SK-N-SH (cell line): ENCODE results near the gene UAP1L1. TPM values are rescaled to one million over a fixed set of nuclear protein-coding genes. Genes with fewer than 3 reads are reported as not detected.

ENCODE experiments used
- CTCF ChIA-PET: fragments of 300-600, 350-600 bp; formaldehyde crosslinking; extraction: SDS; loops from one replicate; lab custom pipeline; 2021; lab: Yijun Ruan, JAX
- POLR2A ChIA-PET: fragments of 350-600 bp; sonication (Branson Sonifier 250); formaldehyde crosslinking; extraction: SDS; loops from one replicate; lab custom pipeline; 2020; ENCODE audit warnings: antibody characterized with exemption, inconsistent platforms; lab: Yijun Ruan, JAX
- DNase-seq: peaks from one replicate; pipeline ENCODE4 v3.0.0; 2012
- H2AFZ ChIP-seq: fragments of 200-600 bp; sonication (generic); 2 replicates; pipeline ENCODE4 v1.8.1; 2016; ENCODE audit warnings: antibody characterized with exemption, mild to moderate bottlenecking, low read depth
- H3F3A ChIP-seq: fragments of 200-600 bp; sonication (generic); replicated peaks from 2 replicates; pipeline ENCODE3; 2016; ENCODE audit warnings: antibody characterized with exemption, mild to moderate bottlenecking; ENCODE audit not compliant: insufficient read depth
- H3K27ac ChIP-seq, 2 experiments: fragments of 200-500 bp in 1 of 2; fragments of 200-600 bp in 1 of 2; sonication (Bioruptor generic) in 1 of 2; sonication (generic), shearing (Covaris generic) in 1 of 2; 2 replicates each; pipeline versions ENCODE4 v1.5.1 to v1.6.1; 2014 to 2016; ENCODE audit warnings: low read depth in 2 of 2, inconsistent platforms in 1 of 2, low read length in 1 of 2, mild to moderate bottlenecking in 1 of 2, mixed read lengths in 1 of 2
- H3K27me3 ChIP-seq: fragments of 200-600 bp; sonication (generic), shearing (Covaris generic); 2 replicates; pipeline ENCODE4 v1.6.1; 2016; ENCODE audit warnings: mixed run types; ENCODE audit not compliant: insufficient read depth
- H3K36me3 ChIP-seq, 2 experiments: fragments of 200-500 bp in 1 of 2; fragments of 200-600 bp in 1 of 2; sonication (Bioruptor generic) in 1 of 2; sonication (generic) in 1 of 2; replicated peaks in 1 of 2; 2 replicates each; pipeline versions ENCODE3 to v1.5.1; 2014 to 2016; ENCODE audit warnings: low read length in 1 of 2, mild to moderate bottlenecking in 1 of 2; ENCODE audit not compliant: insufficient read depth in 2 of 2, control insufficient read depth in 1 of 2
- H3K4me1 ChIP-seq, 2 experiments: fragments of 200-500 bp in 1 of 2; fragments of 200-600 bp in 1 of 2; sonication (Bioruptor generic) in 1 of 2; sonication (generic), shearing (Covaris generic) in 1 of 2; 2 replicates each; pipeline versions ENCODE4 v1.5.1 to v1.6.1; 2014 to 2016; ENCODE audit warnings: low read depth in 1 of 2, low read length in 1 of 2, mixed run types in 1 of 2; ENCODE audit not compliant: insufficient read depth in 2 of 2, control insufficient read depth in 1 of 2
- H3K4me2 ChIP-seq: fragments of 200-600 bp; sonication (generic), shearing (Covaris generic); 2 replicates; pipeline ENCODE4 v1.6.1; 2017; ENCODE audit warnings: mixed run types
- H3K4me3 ChIP-seq, 2 experiments: fragments of 200-500 bp in 1 of 2; fragments of 200-600 bp in 1 of 2; sonication (Bioruptor generic) in 1 of 2; sonication (generic), shearing (Covaris generic) in 1 of 2; 2 replicates each; pipeline versions ENCODE4 v1.5.1 to v1.8.1; 2014 to 2016; ENCODE audit warnings: low read depth in 2 of 2, inconsistent platforms in 1 of 2, low read length in 1 of 2, mild to moderate bottlenecking in 1 of 2, mixed read lengths in 1 of 2, moderate library complexity in 1 of 2
- H3K79me2 ChIP-seq: fragments of 200-600 bp; sonication (generic); 2 replicates; pipeline ENCODE4 v1.8.1; 2017; ENCODE audit warnings: mild to moderate bottlenecking; ENCODE audit not compliant: insufficient read depth
- H3K9ac ChIP-seq: fragments of 200-600 bp; sonication (generic); 2 replicates; pipeline ENCODE4 v1.6.1; 2017; ENCODE audit warnings: mixed run types
- H3K9me2 ChIP-seq: fragments of 200-600 bp; sonication (generic); 2 replicates; pipeline ENCODE4 v1.6.1; 2017; ENCODE audit warnings: mixed run types
- H3K9me3 ChIP-seq: fragments of 200-600 bp; sonication (generic); 2 replicates; pipeline ENCODE4 v1.6.1; 2017; ENCODE audit warnings: mixed run types, mild to moderate bottlenecking, moderate library complexity
- H4K20me1 ChIP-seq: fragments of 200-600 bp; sonication (generic); 2 replicates; pipeline ENCODE4 v1.6.1; 2017; ENCODE audit warnings: mild to moderate bottlenecking, mixed run types; ENCODE audit not compliant: insufficient read depth
- CHD2 ChIP-seq: fragments of 150-350 bp; IDR thresholded peaks from 2 replicates; pipeline ENCODE4 v1.6.1; 2018; ENCODE audit warnings: low read length; ENCODE audit not compliant: partially characterized antibody
- ELF1 ChIP-seq: IDR thresholded peaks from 2 replicates; pipeline ENCODE4 v1.4.0; 2012
- EZH2phosphoT487 ChIP-seq: fragments of 200-600 bp; sonication (generic); IDR thresholded peaks from 2 replicates; pipeline ENCODE4 v1.6.1; 2017; ENCODE audit warnings: low read depth, mixed run types, mild to moderate bottlenecking, antibody characterized with exemption, moderate library complexity, borderline replicate concordance
- GABPA ChIP-seq: IDR thresholded peaks from 2 replicates; pipeline ENCODE4 v1.4.0; 2012; ENCODE audit warnings: low read depth, mild to moderate bottlenecking
- GATA2 ChIP-seq: sonication (generic); formaldehyde crosslinking; IDR thresholded peaks from 2 replicates; pipeline ENCODE4 v1.5.0; 2020; ENCODE audit warnings: mild to moderate bottlenecking, missing genetic modification reagents
- MAX ChIP-seq: IDR thresholded peaks from 2 replicates; pipeline ENCODE4 v1.4.0; 2012; ENCODE audit warnings: low read depth
- MXI1 ChIP-seq: IDR thresholded peaks from 2 replicates; pipeline ENCODE4 v1.6.1; 2012; ENCODE audit warnings: mild to moderate bottlenecking, low read depth, low read length, improper control_type of control experiment
- NRF1 ChIP-seq: IDR thresholded peaks from 2 replicates; pipeline ENCODE4 v1.6.1; 2012; ENCODE audit warnings: low read depth, mild to moderate bottlenecking, low read length
- RAD21 ChIP-seq: IDR thresholded peaks from 2 replicates; pipeline ENCODE4 v1.6.1; 2012; ENCODE audit warnings: mild to moderate bottlenecking, low read length
- REST ChIP-seq: IDR thresholded peaks from 2 replicates; pipeline ENCODE4 v1.6.1; 2012; ENCODE audit warnings: mild to moderate bottlenecking, low read depth, low read length, moderate library complexity
- SIN3A ChIP-seq: IDR thresholded peaks from 2 replicates; pipeline ENCODE4 v1.6.1; 2012; ENCODE audit warnings: low read depth, mild to moderate bottlenecking, low read length, moderate library complexity, borderline replicate concordance
- WGBS: methylation state at CpG from one replicate; pipeline ENCODE4 v1.1.6; 2017; ENCODE audit warnings: low lambda C conversion rate; 5-methylcytosine and 5-hydroxymethylcytosine counted together
- polyA plus RNA-seq, 3 experiments: library from polyadenylated mRNA; depleted of rRNA; stranded (reverse); fragments of >200 nt; gene quantifications; 2 replicates each; pipeline ENCODE4 v1.2.3, GENCODE V29; 2012

Gene UAP1L1
- polyA plus RNA-seq, 1 of the 3 experiments (the other 2 are of a cell fraction), result 5.6 TPM

GRCh38 chr9:137111788-137112563 is 34.7 kb downstream of the UAP1L1 start:
- TF ChIP-seq CHD2 (no peak), ELF1 (no peak), REST (no peak), MXI1 (no peak), EZH2phosphoT487 (no peak), GATA2 (no peak), RAD21 (no peak), NRF1 (no peak), GABPA (no peak), SIN3A (no peak), MAX (no peak)
- Histone ChIP-seq H3K4me3 (no peak overlapping the region), H3K36me3 (peaks cover 0 to 53% of the 10 kb centered on the region in 2 experiments), H3F3A (no peaks in the 10 kb centered on the region), H3K27me3 (no peaks in the 10 kb centered on the region), H3K9ac (no peak overlapping the region), H3K79me2 (no peaks in the 10 kb centered on the region), H3K9me3 (no peaks in the 10 kb centered on the region), H3K4me1 (peaks cover 0 to 10% of the 10 kb centered on the region in 2 experiments; a peak in 1 of 4 replicates), H3K4me2 (no peak overlapping the region), H3K27ac (no peak overlapping the region), H3K9me2 (no peaks in the 10 kb centered on the region), H4K20me1 (no peaks in the 10 kb centered on the region), H2AFZ (no peak overlapping the region)
- POLR2A ChIA-PET, result no interaction called here
- DNase-seq, result no peak
- CTCF ChIA-PET, result interaction anchor here (0.6 to 1.8 kb wide), 2 partner anchors 19 to 799 kb away, joined by 3 to 5 read pairs; no protein-coding TSS in a partner anchor
- 98% methylated on average over 12 of the region's 35 CpGs for WGBS
